HUDEP-2 (cell line): ENCODE data around the gene UACA.

Experiments
- DNase-seq, 76 experiments: peaks; one replicate each; lab custom pipeline; 2025; ENCODE audit not compliant: unreplicated experiment in 76 of 76; lab: John Stamatoyannopoulos, UW

UACA gene

DNA sequence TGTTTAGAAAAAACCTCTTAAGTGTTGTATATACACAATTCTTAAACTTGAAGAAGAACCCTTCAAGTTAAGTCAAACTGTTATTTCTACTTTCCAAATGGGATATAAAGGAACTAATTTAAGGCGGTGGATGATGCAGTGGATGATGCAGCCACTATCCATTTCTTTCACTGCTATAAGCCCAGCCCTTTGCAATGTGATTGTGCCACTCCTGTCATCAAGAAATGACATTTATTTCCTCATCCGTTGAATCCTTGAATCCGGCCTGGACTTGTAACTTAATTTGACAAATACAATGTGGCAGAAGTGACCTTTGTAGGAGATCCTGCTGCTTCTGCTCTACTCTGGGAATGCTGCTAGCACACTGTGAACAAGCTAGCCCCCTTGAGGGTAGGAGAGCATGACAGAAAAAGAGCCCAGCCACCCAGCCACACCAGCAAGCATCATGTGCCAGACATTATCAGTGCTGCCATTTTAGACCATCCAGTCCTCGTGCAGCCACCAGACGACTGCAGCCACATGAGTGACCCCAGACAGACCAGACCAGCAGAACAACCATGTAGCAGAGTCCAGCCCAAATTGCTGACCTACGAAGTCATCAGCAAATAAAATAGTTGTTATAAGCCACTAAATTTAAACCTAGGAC lies 47.4 kb downstream of the UACA start:
- no peak for DNase-seq

DNA sequence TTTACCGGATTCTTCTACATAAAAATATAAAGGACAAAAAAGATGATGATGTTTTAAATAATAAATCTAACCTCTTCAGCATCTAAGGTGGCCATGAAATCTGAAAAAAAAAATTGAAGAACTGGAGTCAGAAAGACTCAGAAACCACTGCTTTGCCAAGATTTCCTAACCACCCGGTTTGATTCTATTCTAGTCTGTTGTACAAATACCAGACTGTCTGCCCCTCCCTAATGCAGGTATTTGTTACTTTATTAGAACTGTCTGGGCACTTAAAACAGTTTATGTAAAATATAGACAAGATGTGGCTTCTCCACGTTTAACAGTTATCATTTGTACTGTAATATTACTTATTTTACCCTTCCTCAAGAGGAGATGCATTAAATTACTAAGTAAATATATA lies 48.8 kb downstream of the UACA start:
- no peak for DNase-seq

DNA sequence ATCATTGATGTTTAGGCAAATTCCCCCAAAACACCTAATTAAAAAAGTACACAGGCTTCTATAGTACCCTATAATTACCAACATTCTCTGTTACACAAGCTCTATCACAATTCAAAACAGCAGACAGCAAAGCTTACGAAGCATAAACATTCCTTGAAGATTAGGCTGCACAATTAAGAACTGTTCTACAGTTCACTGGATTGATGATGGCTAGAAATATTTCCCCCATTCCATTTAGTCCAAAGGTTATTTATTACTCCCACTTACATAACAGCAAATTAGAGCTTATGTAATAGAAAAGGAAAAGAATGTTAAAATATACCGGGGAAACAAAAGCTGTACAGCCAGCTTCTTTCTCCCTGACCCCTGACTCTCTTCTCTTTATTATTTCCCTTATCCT lies 49.3 kb downstream of the UACA start:
- DNase-seq: no peak

DNA sequence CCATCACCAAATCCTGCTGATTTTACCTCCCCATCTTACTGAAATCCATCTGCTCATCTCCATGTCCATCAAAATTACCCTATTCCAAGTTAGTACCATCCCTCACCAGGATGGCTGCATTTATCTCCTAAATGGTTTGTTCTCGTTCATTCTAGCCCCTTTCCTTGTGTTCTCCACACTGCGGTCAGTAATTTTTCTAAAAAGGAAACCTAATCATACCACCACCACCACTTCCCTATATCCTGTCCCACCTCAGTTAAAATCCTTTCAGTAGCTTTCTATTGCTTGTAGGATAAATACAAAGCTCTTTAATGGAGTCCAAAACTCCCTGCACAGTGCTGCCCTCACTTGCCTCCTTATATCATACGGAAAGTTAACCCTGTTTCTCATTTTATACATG lies 51.1 kb downstream of the UACA start:
- no peak for DNase-seq

DNA sequence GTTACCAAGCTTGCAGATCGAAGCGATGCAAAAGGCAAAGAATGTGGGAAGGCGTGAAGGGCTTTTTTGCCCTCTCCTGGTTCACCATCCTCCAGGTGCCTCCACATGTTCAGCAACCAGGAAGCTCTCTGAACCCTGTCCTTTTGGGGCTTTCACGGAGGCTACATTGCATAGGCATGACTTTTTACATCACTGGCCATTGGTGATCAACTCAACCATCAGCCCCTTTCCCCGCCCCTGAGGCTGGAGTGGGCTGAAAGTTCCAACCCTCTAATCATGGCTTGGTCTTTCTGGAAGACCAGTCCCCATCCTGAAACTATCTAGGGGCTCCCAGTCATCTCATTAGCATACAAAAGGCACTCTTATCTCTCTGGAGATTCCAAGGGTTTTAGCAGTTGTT lies 52.6 kb downstream of the UACA start:
- no peak for DNase-seq

DNA sequence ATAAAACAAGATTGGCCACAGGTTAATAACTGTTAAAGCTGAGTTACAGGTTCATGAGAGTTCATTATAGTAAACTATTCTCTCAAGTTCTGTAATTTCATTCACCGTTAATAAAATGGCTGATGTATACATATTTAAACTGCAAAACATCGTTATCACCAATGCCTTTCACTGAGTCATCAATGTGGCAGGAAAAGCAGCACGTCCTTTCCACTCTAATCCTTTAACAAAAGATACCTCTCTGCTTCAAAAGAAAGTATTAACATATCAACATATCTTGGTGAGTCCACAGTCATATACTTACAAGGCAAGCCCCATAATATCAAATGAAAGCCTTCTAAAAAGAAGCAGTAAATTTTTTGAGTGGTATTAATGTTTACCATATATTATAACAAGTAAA lies 54.5 kb downstream of the UACA start:
- DNase-seq: no peak

DNA sequence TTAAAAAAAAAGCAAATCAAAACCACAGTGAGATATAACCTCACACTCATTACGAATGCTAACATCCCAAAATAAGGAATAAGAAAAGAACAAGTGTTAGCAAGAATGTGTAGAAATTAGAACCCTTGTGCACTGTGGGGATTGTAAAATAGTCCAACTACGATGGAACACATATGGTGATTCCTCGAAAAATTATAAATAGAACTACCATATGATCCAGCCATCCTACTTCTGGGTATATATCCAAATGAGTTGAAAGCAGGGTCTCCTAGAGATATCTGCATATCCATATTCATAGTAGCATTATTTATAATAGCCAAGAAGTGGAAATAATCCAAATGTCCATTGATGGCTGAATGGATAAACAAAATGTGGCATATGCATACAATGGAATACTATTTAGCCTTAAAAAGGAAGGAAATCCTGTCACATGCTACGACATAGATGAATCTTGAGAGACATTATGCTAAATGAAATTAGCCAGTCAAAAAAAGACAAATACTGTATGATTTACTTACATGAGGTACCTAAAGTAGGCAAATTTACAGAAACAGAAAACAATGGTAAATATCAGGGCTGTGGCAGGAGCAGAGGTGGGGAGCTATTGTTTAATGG lies 55.6 kb downstream of the UACA start:
- DNase-seq: no peak

DNA sequence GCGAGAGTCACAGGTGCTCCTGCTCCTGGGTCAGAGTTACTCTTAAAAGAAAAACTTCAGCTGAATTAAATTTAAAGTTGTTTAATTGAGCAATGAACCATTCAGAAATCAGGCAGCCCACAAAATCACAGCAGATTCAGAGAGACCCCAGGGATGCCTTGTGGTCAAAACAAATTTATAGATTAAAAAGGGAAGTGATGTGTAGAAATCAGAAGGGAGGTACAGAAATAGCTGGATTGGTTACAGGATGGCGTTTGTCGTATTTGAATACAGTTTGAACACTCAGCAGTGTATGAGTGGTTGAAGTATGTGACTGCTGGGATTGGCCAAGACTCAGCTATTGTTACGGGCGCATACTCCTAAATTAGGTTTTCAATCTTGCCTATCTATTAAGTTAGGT lies 58.6 kb downstream of the UACA start:
- DNase-seq: no peak

DNA sequence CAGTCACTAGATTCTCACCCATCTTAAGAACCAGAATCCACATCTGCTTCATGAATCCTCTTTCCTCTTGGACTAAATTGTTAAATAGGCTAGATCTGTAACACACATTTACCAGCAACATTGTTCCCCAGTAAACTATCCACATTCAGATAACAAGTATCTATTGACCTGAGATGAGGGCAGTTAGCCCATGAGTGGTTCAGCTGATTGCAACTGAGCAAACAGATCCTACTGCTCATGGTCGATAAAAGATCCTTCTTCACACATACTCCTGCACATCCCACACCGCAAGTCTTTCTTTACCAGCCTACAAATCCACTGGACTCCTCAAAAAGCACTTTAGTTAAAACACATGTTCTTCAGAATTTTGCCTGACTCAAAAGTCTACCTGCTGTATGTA lies 59.2 kb downstream of the UACA start:
- no peak for DNase-seq

DNA sequence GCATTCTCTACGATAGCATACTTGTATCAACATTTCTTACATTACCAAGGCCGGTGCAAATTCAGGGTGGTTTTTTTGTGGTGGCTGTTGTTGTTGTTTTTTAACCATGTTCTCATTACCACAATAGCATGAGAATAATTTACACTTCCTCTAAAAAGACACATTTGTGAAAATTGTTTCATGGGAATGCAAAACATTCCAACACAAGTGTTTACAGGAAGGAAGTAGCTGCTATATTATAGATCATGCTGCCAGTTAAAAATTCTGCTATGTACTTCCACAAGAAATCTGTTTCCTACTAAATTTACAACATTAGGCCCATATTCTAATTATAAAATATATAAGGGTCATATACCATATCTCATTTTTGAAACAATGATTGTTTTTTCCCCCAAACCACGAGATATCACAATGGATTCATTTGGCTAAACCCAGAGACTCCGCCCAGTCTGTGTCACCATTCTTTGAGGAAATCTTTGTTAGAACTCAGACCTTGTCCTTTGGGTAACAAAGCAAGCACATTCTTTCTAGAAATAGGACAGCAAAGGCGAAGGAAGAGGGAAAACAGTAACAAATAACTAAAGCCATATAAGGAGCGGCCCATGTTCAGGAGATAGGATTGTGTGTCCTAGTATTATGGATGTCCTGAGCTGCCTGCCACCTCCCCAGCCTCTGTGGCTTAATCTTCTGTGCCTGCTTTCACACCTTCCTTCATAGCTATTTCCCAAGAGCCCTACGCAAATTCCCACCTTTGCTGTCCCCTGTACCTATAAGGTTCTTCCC lies 60.1 kb downstream of the UACA start:
- DNase-seq: no peak

DNA sequence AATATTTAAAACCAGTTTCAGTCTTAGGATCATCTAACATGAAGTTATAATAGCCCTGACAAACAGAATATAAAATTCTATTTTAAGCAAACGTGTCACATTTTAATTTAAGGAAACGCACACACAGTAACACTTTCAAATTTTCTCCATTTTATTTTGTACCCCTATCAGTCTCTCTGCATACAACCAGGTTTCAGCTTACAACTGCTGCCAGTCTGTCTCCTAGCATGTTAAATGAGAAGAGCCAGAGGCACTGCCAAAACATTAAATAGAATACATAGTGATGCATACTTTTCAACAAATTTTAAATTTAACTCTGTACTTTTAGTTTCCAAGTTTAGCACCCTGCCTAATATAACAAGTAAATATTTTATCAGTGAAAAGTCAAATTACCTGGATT lies 60.8 kb downstream of the UACA start:
- DNase-seq: no peak

DNA sequence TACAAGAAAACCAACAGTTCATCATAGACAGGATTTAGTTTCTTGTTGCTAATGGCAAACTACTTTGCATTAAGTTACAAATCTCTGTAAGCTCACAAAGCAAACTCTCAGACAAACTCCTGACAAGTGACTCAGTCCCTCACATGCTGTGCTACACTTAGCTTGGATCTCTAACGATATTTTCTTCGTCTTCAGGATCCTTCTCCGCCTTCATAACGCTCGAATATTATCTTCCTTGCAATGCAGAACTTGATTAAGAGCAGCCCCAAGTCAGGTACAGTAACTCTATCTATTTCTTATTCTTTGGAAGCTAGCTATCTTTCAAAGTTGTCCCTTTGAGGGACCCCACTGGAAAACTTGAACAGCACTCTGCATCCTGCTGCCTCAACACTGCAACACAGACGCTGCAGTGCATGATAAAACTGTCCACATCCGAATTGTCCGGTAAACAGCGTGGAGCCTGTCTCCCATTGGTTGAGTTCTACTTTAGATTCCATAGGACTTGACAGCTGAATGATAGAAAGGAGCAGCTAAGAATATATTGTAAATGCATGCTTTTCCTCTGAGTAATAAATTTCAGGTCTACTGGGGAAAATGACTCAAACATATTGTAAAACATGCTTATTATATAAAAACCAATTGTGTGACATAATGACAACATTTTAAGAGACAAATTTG lies 61.3 kb downstream of the UACA start:
- no peak for DNase-seq

DNA sequence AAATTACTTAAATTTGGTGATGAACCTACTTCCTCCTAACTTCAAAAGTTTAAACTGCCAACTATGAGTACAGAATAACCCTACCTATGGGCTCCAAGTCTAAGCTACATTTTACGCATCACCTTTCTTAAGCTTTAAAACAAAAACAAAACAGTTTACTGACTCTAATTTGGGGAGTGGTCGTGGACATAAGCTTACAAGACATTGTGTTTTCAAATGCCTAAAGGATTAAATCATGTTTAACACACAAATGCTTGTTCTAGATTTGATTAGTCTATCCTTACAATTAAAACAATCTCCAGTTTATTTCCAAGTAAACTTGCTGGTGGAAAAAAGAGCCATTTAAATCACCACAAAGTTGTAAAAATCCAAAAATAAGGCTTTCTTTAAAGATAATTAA lies 62.2 kb downstream of the UACA start:
- no peak for DNase-seq

DNA sequence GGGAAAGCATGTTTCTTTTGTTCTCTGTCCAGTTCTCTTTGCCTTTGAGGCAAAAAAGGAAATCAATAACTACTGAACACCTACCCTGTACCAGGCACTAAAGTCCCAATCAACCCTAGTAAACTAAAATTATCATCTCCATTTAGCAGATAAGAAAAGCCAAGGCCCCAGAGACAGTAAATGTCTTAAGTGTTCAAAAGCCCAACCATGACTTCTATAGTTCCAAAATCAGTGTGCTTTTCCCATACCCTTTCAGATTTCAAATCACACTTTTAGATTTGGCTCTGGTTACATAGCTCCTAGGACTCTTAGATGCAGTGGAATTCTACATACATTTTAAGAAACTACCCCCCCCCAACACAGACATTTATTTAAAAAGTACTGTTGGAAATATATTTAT lies 63.5 kb downstream of the UACA start:
- DNase-seq: no peak

DNA sequence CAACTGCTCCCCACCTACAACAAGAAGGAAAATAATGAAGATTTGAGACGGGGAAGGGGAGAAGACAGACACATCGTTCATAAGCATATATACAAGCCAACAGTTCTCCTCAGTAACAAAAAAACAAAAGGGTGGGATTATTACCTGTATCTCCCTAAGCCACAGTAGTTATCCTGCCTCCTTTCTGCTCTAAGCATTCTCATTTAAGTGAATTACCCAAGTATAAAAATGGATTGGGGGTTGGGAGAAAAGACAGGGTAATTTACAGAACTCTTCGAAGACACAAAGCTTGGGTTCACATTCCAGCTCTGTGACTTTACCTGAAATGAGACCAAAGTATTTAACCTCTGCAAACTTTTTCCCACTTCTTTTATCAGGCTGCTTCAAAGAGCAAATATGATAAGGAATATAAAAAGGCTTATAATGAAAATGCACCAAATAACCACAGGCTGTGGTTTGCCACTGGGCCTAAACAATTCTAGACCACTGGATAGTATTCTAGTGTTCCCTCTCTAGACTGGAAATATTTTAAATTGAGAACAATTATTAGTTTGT lies 64.4 kb downstream of the UACA start:
- DNase-seq: no peak

DNA sequence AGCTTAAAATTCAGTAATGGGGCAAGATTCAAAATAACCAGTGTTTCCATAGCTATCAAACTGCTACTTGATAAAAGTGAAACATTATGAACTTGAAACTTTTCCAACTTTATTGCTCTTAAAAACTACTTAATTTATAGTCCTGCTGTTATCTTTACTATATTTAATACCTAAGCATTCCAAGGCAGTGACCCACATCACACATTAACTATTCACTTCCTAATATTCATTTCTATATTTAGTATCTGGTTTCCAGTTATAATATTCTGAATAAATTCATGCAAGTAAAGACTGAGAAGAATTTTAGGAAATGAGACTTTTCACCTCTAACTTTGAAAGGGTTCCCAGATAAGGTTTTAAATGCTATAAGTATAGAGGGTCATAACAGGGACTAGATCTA lies 64.9 kb downstream of the UACA start:
- DNase-seq: no peak

DNA sequence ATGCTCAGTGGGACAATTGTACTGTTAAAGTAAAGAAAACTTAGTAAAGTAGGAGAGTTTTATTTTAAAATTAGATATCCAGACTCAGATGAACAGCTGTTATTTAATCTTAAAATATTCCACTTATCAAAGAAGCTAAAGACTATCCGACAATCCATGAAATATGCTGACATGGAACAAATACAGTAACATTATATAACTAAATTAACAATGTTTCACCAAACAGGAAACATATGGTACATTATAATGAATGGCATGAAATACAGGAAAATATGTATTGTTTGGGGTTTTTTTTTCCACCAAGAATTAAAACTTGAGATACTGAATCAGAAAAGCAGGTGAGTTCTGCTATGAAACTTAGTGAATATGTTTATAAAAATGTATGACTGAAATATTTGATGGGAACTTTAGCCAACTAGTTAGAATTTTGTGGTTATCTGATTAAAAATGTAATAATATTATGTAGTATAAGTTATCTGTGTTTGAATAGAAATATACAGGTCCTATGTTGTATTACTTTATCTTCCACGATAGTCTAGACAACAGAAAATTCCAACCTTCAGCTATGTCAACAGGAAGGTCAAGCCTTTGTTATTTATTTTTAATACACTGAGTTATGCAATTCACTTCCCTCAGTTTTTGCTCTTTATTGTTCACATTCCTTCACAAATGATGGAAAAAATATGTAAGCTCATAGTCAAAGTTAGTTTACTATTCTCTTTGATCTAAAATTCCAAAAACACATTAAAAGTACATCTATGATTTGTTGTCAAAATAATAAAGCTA lies 72.7 kb downstream of the UACA start:
- DNase-seq: no peak

DNA sequence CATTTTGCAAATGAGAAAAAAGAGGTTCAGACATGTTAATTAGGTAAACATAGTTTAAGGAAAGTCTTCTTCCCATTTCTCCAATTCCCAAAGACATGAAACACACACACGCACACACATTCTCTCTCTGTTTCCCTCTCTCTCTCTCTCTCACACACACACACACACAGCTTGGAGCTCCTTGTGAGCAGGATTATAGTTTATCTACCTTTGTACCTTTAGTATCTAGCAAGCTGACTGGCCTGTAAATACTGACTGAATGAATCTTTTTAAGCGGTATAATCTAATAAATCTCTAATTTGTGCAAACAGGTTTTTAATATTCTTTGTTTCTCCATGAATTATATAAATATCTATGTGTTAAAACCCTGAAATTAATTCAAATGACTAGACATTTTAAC lies 73.3 kb downstream of the UACA start:
- no peak for DNase-seq

DNA sequence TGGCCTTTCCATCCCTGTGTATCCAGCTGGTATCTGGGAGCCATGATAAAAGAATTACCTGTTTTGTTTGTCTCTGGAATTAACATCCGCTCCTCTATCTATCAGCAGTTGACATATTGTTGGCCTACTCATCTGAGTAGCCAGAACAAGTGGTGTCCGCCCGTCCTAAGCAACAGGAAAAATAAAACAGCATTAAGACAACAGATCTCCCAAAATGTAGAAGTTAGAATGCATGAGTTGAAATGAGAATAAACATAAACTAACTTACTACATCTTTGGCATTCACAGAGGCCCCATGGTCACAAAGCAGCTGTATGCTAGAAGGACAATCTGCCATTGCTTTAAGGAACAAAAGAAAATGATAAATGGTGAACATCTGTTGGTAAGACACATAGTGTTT lies 75.9 kb downstream of the UACA start:
- DNase-seq: no peak

DNA sequence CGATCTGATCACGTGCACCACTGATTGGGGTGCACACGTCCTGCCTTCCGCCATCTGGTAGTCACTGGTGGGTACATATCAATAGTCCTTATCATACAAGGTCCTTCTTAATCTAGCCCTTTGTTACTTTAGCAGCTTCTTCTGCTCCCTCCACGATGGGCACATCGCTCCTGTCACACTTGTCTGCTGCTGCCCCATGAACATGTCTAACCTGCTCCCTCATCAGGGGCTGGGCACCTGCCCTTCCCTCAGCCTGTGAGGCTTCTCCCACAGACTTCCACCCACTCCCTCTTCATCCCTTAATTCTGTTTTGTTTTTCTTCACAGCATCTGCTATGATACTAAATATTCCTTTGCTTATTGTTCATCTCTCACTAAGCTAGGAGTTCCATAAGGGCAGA lies 82.5 kb downstream of the UACA start:
- no peak for DNase-seq

DNA sequence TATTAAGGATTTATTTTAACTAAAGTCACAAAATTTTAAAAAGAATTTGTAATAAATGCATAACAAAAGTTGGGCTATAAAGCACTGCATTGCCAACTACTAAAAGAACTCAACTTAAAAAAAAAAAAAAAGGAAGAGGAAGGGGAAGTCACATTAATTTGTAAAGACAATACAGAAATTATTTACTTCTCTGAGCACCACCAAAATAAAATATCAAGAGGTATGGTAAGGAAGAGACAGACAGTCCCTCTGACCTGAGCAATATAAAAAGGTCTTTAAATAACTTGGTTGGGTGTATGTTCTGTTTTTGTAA lies 83.5 kb downstream of the UACA start:
- no peak for DNase-seq
